HepG2 (cell line): ENCODE measurements around the gene ABCA3. TPM values are rescaled to one million over a fixed set of nuclear protein-coding genes. Genes with fewer than 3 reads are reported as not detected.
A peak's percentile ranks its signal among the peaks of the same experiment; 100 is the strongest.

Source experiments
- AFF4 ChIP-seq: sonication (generic); formaldehyde crosslinking; IDR thresholded peaks from 2 replicates; pipeline ENCODE4 v1.4.0; 2020; ENCODE audit warnings: missing genetic modification reagents
- ELF1 ChIP-seq: sonication (generic); formaldehyde crosslinking; IDR thresholded peaks from 2 replicates; pipeline ENCODE4 v1.4.0; 2020; ENCODE audit warnings: missing genetic modification reagents
- ETV6 ChIP-seq: sonication (generic); formaldehyde crosslinking; conservative IDR thresholded peaks from 2 replicates; pipeline ENCODE4 v1.4.0; 2020; ENCODE audit warnings: missing genetic modification reagents
- HDAC1 ChIP-seq: sonication (generic); formaldehyde crosslinking; IDR thresholded peaks from 2 replicates; pipeline ENCODE4 v1.5.1; 2020; ENCODE audit warnings: mild to moderate bottlenecking, missing genetic modification reagents
- HDAC2 ChIP-seq: sonication (generic); formaldehyde crosslinking; IDR thresholded peaks from 2 replicates; pipeline ENCODE4 v1.4.0; 2020; ENCODE audit warnings: missing genetic modification reagents
- HMG20B ChIP-seq: conservative IDR thresholded peaks from 2 replicates; pipeline ENCODE4 v1.6.1; 2016; ENCODE audit warnings: missing genetic modification reagents, missing compliant biosample characterization
- HNRNPUL1 ChIP-seq: fragments of 200-400 bp; formaldehyde crosslinking; IDR thresholded peaks from 2 replicates; pipeline ENCODE4 v1.6.1; 2017; ENCODE audit warnings: low read depth, mild to moderate bottlenecking, low read length, moderate library complexity
- IRF2 ChIP-seq: IDR thresholded peaks from 2 replicates; pipeline ENCODE4 v1.6.1; 2018; ENCODE audit warnings: missing genetic modification reagents, missing compliant biosample characterization
- KAT8 ChIP-seq: IDR thresholded peaks from 2 replicates; pipeline ENCODE4 v1.6.1; 2016; ENCODE audit warnings: missing genetic modification reagents, missing compliant biosample characterization
- MEIS1 ChIP-seq: sonication (generic); formaldehyde crosslinking; IDR thresholded peaks from 2 replicates; pipeline ENCODE4 v1.9.0; 2021; ENCODE audit warnings: mild to moderate bottlenecking, missing genetic modification reagents, moderate library complexity, borderline replicate concordance
- MIER3 ChIP-seq: IDR thresholded peaks from 2 replicates; pipeline ENCODE4 v1.6.1; 2016; ENCODE audit warnings: missing compliant biosample characterization, borderline replicate concordance
- MXD1 ChIP-seq: sonication (generic); formaldehyde crosslinking; IDR thresholded peaks from 2 replicates; pipeline ENCODE4 v1.4.0; 2020; ENCODE audit warnings: mild to moderate bottlenecking, missing genetic modification reagents
- NBN ChIP-seq: fragments of 450-650 bp; conservative IDR thresholded peaks from 2 replicates; pipeline ENCODE4 v1.6.1; 2017
- PRDM4 ChIP-seq: sonication (generic); formaldehyde crosslinking; IDR thresholded peaks from 2 replicates; pipeline ENCODE4 v1.9.0; 2021; ENCODE audit warnings: missing genetic modification reagents, borderline replicate concordance
- RARG ChIP-seq: sonication (generic); formaldehyde crosslinking; IDR thresholded peaks from 2 replicates; pipeline ENCODE4 v1.4.0; 2020; ENCODE audit warnings: low read depth, mild to moderate bottlenecking, missing genetic modification reagents
- TBX3 ChIP-seq: fragments of 450-650 bp; IDR thresholded peaks from 2 replicates; pipeline ENCODE4 v1.6.1; 2017; ENCODE audit warnings: antibody characterized with exemption, mild to moderate bottlenecking, inconsistent platforms, borderline replicate concordance
- YY1 ChIP-seq: IDR thresholded peaks from 2 replicates; pipeline ENCODE4 v1.6.1; 2011; ENCODE audit warnings: low read length, low read depth, moderate library complexity, mild to moderate bottlenecking; ENCODE audit not compliant: insufficient read depth, insufficient replicate concordance
- ZNF282 ChIP-seq: fragments of 450-650 bp; IDR thresholded peaks from 2 replicates; pipeline ENCODE4 v1.6.1; 2018; ENCODE audit not compliant: partially characterized antibody
- ZNF350 ChIP-seq: sonication (generic); formaldehyde crosslinking; IDR thresholded peaks from 2 replicates; pipeline ENCODE4 v1.4.0; 2020; ENCODE audit warnings: mild to moderate bottlenecking, low read depth, missing genetic modification reagents, borderline replicate concordance
- ZNF564 ChIP-seq: sonication (generic); formaldehyde crosslinking; IDR thresholded peaks from 2 replicates; pipeline ENCODE4 v1.8.1; 2023; ENCODE audit warnings: mild to moderate bottlenecking, missing genetic modification reagents
- ZNF570 ChIP-seq: sonication (generic); formaldehyde crosslinking; IDR thresholded peaks from 2 replicates; pipeline ENCODE4 v1.4.0; 2020; ENCODE audit warnings: mild to moderate bottlenecking, missing genetic modification reagents, borderline replicate concordance
- ZNF761 ChIP-seq: sonication (generic); formaldehyde crosslinking; conservative IDR thresholded peaks from 2 replicates; pipeline ENCODE4 v1.4.0; 2020; ENCODE audit warnings: mild to moderate bottlenecking, missing genetic modification reagents
- ZNF792 ChIP-seq: IDR thresholded peaks from 2 replicates; pipeline ENCODE4 v1.6.1; 2016
- ZSCAN12 ChIP-seq: sonication (generic); formaldehyde crosslinking; IDR thresholded peaks from 2 replicates; pipeline ENCODE4 v1.9.0; 2021; ENCODE audit warnings: mild to moderate bottlenecking, missing genetic modification reagents
- polyA plus RNA-seq, 8 experiments: library from polyadenylated mRNA; depleted of rRNA in 3 of 8; stranded (reverse) in 7 of 8; unstranded in 1 of 8; fragments of >200 nt; fragmentation: Illumina TruSeq in 4 of 8; extraction: Trizol in 4 of 8; gene quantifications; 2 replicates each; pipeline versions ENCODE4 v1.2.1 to v1.2.3, GENCODE V29; 2011 to 2016; ENCODE audit warnings: low read depth in 4 of 8, missing spikeins in 1 of 8, mixed read lengths in 1 of 8; ENCODE audit not compliant: insufficient read depth in 1 of 8
- total RNA-seq, 5 experiments: library from RNA; depleted of rRNA; stranded (reverse); fragments of >200 nt; fragmentation: Illumina TruSeq; extraction: Trizol; gene quantifications; 2 replicates each; pipeline ENCODE4 v1.2.3, GENCODE V29; 2016; ENCODE audit warnings: low read depth in 1 of 5

Gene ABCA3
- total and polyA plus RNA-seq, 2 of the 13 experiments (the other 11 are each of a cell fraction or from before 2014, with no cell fraction given) = 0.60 to 1.5 TPM

DNA sequence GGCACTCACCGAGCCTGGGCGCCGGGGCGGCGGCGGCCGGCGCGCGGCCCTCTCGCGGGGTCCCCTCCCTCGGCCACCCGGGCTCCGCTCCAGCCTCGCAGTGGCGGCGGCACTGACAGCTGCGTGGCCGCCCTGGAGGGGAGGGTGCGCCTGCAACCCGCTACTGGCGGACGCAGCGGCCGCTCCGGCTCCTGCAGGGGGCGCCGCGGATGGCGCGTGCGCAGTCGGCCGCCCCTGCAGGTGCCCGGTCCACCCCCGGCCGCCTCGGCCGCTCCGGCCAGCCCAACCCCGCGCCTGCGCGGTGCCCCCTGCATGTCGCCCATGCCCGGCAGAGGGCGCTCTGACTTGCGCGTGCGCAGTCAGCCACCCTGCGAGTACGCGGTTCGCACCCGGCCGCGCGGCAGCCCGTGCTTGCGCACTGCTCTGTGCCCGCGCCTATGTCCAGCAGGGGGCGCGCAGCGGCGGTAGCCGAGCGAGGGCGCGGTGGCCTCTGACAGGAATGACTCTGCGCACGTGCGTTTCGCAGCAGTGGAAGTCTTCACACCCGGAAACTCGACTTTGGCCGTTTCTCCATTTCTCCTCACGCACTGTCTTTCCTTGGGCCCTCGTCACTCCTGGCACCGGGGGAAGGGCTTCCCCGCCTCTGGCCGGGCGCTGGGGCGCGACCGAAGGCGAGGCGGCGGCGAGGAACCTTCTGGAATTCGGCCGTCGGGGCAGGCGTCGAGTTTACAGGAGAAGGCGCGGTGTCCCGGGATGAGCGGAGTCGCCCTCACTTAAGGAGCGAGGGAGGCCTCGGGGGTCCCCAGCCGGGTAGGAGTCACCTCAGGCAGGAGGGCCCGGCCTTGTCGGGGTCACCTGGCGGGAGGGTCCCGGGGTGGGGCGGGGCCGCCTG lies at the start of gene ABCA3 (continued):
- TF ChIP-seq AFF4 (no peak), RARG (CRISPR knock-in tag) (no peak), NBN (no peak), HMG20B (CRISPR knock-in tag) (no peak), MXD1 (peak; percentile 99), ZSCAN12 (CRISPR knock-in tag) (peak; percentile 86; the same call in 1 of the 2 replicates), ELF1 (CRISPR knock-in tag) (0 out of 2 replicates have a peak, but pooled peaks have one; percentile 46), HDAC1 (CRISPR knock-in tag) (peak; percentile 84; the same call in 1 of the 2 replicates), HDAC2 (CRISPR knock-in tag) (peak; percentile 86), ZNF282 (no peak), ZNF792 (peak; percentile 98), KAT8 (peak; percentile 82), IRF2 (CRISPR knock-in tag) (peak; percentile 92), ZNF564 (CRISPR knock-in tag) (0 out of 2 replicates have a peak, but pooled peaks have one; percentile 71), ZNF350 (CRISPR knock-in tag) (peak; percentile 83), ETV6 (CRISPR knock-in tag) (peak; percentile 94), ZNF761 (CRISPR knock-in tag) (peak; percentile 97), MIER3 (peak; percentile 93; the same call in 1 of the 2 replicates), YY1 (peak; percentile 74), TBX3 (peak; percentile 77), ZNF570 (peak; percentile 72; the same call in 1 of the 2 replicates), HNRNPUL1 (no peak), PRDM4 (CRISPR knock-in tag) (peak; percentile 95), MEIS1 (CRISPR knock-in tag) (peak; percentile 92; the same call in 1 of the 2 replicates)
